IPS-18a (cell line): ENCODE measurements around the gene CA12.
A peak's percentile ranks its signal among the peaks of the same experiment; 100 is the strongest.

ENCODE experiments used
- H3K27ac ChIP-seq: one replicate; pipeline ENCODE4 v1.5.1; 2013; ENCODE audit warnings: low read length
- H3K27me3 ChIP-seq: one replicate; pipeline ENCODE4 v1.6.1; 2013; ENCODE audit warnings: mild to moderate bottlenecking, low read length; ENCODE audit not compliant: control insufficient read depth, insufficient read depth
- H3K36me3 ChIP-seq: one replicate; pipeline ENCODE4 v1.6.1; 2013; ENCODE audit warnings: low read depth, low read length; ENCODE audit not compliant: control insufficient read depth
- H3K4me1 ChIP-seq: one replicate; pipeline ENCODE4 v1.6.1; 2013; ENCODE audit warnings: low read depth, low read length; ENCODE audit not compliant: control insufficient read depth
- H3K4me3 ChIP-seq: one replicate; pipeline ENCODE4 v1.5.1; 2013; ENCODE audit warnings: low read length
- H3K9ac ChIP-seq: one replicate; pipeline ENCODE4 v1.6.1; 2013; ENCODE audit warnings: mild to moderate bottlenecking, low read length, moderate library complexity
- H3K9me3 ChIP-seq: one replicate; pipeline ENCODE4 v1.6.1; 2013; ENCODE audit warnings: low read depth, low read length; ENCODE audit not compliant: control insufficient read depth

Gene CA12

DNA sequence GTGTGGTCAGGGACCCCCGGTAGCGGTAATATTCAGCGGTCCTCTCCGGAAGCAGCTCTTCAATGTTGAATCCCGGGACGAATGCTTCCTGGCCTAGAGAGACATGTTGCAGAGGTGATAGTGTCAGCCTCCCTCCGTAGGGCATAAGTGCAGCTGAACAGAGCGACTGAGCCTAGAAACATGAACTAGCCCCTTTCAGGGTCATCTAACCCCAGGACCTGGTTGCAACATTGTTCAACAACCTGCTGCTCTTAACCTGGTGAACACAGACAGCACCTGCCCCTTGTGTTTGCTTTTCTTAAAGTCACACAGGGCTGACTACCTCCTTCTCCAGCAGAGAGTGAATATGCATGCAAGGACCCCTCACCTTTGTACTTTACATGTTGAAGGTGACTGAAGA lies 41.3 kb downstream of the CA12 start:
- Histone ChIP-seq H3K9me3 (no peaks in the 10 kb centered on the region), H3K27ac (no peak overlapping the region), H3K9ac (no peak overlapping the region), H3K27me3 (no peaks in the 10 kb centered on the region), H3K4me3 (peak overlapping the region; percentile 1), H3K36me3 (no peaks in the 10 kb centered on the region), H3K4me1 (peaks cover 30% of the 10 kb centered on the region)

DNA sequence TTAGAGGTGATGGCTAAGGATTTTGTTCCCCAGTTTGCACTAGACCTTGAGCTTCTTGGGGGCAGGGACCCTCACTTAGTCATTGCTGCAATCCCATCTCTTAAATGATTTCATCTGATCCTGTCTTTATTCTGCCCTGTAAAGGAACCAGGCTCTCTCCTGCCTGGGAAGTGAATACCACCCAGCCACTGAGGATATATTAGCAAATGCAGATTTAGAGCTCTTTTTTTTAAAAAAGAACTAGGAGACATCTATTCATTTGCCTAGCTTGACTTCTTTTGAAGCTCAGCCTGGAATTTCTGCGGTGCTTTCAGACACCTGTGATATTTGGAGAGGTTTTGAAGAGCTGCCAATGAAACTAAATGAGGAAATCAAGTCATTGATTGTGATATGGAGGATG lies 41.8 kb downstream of the CA12 start:
- Histone ChIP-seq H3K9ac (no peak overlapping the region), H3K36me3 (no peaks in the 10 kb centered on the region), H3K9me3 (no peaks in the 10 kb centered on the region), H3K27me3 (no peaks in the 10 kb centered on the region), H3K4me3 (peak overlapping the region; percentile 1), H3K27ac (no peak overlapping the region), H3K4me1 (peaks cover 30% of the 10 kb centered on the region)

DNA sequence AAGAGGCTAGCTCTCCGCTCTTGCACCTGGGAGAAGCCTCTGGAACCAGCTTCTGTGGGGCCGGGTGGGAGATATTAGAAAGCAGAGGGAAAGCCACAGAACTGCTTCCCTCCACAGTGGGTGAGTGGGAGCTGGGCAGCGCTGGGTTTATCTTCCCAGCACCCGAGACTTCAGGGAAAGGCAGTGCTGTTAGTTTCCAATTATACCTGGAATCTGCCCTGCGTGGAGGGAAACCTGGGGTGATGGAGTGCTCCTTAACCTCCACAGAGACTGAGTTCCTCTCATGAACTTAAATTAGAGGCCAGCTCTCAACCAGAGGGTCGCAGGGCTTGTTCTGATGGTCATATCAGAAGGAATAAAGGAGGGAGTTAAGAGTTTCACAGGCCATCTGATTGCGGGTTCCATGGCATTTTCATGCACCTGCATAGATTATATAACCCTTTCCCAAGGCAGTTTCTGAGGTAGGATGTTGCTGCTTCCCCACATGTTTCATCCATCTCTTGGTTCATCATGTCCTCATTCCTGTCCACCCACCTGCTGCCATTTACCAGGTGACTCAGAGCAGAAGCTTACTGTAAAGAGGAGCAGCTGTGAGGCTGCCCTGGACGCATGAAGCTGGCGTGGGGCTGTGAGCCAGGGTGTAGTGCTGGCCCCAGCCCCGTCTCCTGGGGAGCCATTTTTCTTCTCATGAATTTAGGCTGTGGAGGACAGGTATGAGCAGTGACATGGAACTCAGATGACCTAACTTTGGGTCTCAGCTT lies 42.5 kb downstream of the CA12 start:
- Histone ChIP-seq H3K9ac (no peak overlapping the region), H3K4me3 (no peak overlapping the region), H3K9me3 (no peaks in the 10 kb centered on the region), H3K27me3 (no peaks in the 10 kb centered on the region), H3K36me3 (no peaks in the 10 kb centered on the region), H3K4me1 (peaks cover 30% of the 10 kb centered on the region), H3K27ac (no peak overlapping the region)

DNA sequence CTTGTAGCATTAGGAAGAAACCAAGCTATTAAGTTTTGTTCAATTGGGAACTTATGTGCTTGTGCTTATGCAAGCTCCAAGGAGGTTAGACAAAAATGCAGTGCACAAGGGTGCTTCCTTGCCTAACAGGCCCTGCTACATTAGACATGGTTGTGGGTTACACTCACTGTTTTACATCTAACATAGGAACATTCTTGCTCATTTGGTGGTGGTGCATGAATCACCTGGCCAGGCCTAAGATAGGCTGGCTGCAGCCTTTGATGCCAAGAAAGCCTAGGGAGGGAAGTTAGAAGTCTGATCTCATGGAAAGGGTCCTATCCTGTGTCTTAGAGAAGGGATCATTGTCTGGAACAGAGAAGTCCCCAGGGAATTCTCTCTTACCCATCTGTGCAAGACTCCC lies 43.5 kb downstream of the CA12 start:
- Histone ChIP-seq H3K4me1 (peaks cover 30% of the 10 kb centered on the region), H3K27me3 (no peaks in the 10 kb centered on the region), H3K9me3 (no peaks in the 10 kb centered on the region), H3K27ac (no peak overlapping the region), H3K4me3 (no peak overlapping the region), H3K36me3 (no peaks in the 10 kb centered on the region), H3K9ac (no peak overlapping the region)

DNA sequence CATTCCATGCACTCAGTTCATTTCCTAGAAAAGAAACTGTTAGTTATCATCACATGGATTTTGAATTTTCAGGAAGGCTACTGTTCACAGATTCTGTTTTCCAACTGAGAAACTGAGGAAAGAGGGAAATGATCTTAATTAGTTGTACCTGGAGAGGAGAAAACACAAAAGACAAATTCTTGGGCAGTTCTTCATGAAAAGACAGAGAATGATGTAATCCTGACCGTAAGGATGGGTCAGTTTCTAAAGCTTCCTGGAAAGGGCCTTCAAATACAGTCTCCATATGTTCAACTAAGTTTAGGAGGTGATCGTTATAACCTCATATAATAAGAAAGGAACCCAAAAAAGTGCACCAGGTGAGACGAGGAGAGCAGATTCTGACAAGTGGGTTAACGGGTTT lies 44.6 kb downstream of the CA12 start:
- Histone ChIP-seq H3K27ac (no peak overlapping the region), H3K36me3 (no peaks in the 10 kb centered on the region), H3K9ac (no peak overlapping the region), H3K4me3 (no peak overlapping the region), H3K4me1 (peaks cover 30% of the 10 kb centered on the region), H3K27me3 (no peaks in the 10 kb centered on the region), H3K9me3 (no peaks in the 10 kb centered on the region)

DNA sequence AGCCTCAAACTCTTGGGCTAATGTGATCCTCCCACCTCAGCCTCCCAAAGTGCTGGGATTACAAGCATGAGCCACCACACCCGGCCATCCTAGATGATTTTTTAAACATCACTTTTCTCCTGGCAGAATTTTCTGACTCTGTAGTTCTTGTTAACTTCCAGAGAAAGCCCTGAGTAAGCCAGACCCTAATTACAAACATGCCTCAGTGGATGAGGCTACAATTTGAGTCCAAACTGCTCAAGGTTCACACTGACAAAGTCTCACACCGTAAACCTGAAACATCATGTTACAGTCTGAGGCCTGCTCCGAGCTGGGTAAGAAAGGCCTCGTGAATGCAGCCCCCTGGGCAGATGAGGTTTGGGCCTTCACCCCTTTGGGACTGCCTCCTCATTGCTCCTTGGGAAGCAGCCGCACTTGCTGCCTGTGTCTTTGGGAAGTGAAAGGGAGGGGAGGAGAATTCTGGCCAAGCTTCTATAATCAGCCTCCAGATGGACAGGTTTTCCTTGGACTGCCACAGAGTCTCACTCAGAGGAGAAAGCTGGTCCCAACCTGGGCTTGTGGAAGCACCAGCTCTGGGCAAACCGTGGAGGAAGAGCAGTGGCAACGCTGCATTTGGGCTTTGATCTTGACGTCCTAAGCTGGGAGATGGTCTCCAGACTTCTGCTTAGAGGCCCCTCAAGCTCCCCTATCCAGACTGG lies 46.0 kb downstream of the CA12 start:
- H3K4me3 ChIP-seq, result no peak overlapping the region
- H3K27ac ChIP-seq, result no peak overlapping the region
- H3K36me3 ChIP-seq, result no peaks in the 10 kb centered on the region
- H3K27me3 ChIP-seq, result no peaks in the 10 kb centered on the region
- no peak overlapping the region for H3K9ac ChIP-seq
- H3K9me3 ChIP-seq, result no peaks in the 10 kb centered on the region
- H3K4me1 ChIP-seq, result peaks cover 21% of the 10 kb centered on the region

DNA sequence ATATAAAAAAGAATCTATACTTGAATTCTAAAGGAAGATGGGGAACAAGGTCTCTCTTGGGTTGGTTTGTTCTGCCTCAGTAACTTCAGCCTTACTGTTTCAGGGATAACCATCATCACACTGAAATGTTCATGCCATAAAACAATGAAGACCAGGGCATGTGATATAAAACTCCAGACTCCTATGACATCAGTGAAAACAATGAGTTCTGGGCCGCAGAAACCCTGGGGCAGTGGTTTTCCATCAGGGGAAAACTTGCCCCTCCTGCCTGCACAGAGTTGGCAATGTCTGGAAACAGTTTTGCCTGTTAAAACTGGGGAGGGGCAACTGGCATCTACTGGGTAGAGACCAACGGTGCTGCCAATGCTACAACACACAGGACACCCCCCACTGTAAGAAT lies 46.8 kb downstream of the CA12 start:
- Histone ChIP-seq H3K9ac (no peak overlapping the region), H3K4me3 (no peak overlapping the region), H3K27ac (no peak overlapping the region), H3K9me3 (no peaks in the 10 kb centered on the region), H3K36me3 (no peaks in the 10 kb centered on the region), H3K4me1 (peaks cover 12% of the 10 kb centered on the region), H3K27me3 (no peaks in the 10 kb centered on the region)

DNA sequence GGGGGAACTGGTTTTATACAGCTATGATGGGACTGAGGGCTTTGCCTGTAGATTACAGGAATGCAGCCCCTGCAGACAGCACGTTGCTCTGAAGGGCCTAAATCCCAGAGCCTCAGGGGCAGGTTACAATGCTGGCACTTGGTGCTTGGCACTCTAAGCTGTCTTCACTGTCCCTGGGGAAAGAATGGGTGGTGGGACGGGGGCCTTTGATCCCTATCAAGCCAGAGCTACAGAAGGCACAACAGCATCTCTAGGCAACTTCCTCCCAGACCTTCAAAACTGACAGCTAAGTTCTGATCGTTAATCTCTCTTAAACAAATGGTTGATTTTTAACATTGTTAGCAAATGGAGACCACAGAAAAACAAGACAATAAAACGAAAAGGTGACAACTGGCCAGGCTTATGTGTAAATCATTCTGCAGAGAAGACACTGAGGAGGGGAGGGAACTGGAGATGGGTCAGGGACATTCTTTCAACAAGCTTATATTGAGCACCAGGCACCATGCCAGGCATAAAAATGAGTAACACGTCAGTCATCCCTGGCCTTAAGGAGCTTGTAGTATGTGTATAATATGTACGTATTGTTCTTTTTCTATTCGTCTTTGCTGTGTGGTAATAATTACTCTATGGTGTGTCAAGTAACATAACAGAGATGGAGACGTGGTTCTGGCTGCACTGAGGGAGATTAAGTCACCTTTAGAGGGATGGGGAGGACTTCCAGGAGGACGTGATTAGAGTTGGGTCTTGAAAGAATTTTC lies 49.1 kb downstream of the CA12 start:
- no peaks in the 10 kb centered on the region for H3K9me3 ChIP-seq
- H3K27ac ChIP-seq, result no peak overlapping the region

DNA sequence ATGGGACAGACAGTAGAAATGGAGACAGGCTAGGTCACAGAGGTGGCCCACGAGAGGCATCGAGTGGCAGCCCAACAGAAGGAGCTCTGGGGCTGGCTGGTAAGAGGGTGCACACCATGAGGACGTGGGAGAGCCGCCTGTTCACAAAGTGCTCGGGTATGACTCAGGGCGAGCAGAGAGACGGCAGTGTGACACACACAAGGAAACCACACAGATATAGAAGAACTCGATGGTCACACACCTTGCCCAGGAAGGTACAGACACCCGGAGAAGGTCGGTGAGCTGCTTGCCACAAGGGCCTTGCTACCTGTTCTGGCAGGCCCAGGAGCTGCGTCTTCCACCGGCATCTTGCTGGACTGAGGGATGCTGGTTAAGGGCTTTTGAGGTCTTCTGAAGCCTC lies 50.2 kb downstream of the CA12 start:
- Histone ChIP-seq H3K36me3 (no peaks in the 10 kb centered on the region), H3K9ac (no peak overlapping the region), H3K4me3 (no peak overlapping the region), H3K27ac (no peak overlapping the region), H3K27me3 (no peaks in the 10 kb centered on the region), H3K4me1 (no peaks in the 10 kb centered on the region), H3K9me3 (no peaks in the 10 kb centered on the region)

More for the DNA sequence above, 49.1 kb downstream of the CA12 start:
- no peaks in the 10 kb centered on the region for H3K27me3 ChIP-seq
- H3K4me1 ChIP-seq, result no peaks in the 10 kb centered on the region
- H3K9ac ChIP-seq, result no peak overlapping the region
- H3K36me3 ChIP-seq, result no peaks in the 10 kb centered on the region
- no peak overlapping the region for H3K4me3 ChIP-seq

DNA sequence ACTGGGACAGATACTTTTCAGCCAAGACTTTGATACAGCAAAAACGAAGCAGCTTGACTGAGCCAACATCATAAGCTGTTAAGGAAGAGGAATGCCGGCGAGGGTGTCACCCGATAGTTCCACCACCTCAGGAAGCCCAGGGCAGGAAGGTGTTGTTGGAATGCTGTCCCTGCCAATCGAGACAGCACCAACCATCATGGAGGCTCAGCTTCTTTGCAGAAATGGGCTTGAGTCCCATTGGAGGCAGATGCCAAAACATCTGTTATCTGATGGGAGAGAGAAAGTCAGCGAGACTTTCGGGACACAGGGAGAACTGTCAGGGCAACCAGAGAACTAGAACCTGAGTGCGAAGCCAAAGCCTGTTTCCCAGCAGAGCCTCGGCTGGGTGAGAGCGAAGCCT lies 50.7 kb downstream of the CA12 start:
- H3K4me1 ChIP-seq, result no peaks in the 10 kb centered on the region
- no peaks in the 10 kb centered on the region for H3K27me3 ChIP-seq
- no peaks in the 10 kb centered on the region for H3K36me3 ChIP-seq
- H3K4me3 ChIP-seq, result no peak overlapping the region
- no peak overlapping the region for H3K27ac ChIP-seq
- H3K9ac ChIP-seq, result no peak overlapping the region
- H3K9me3 ChIP-seq, result no peaks in the 10 kb centered on the region

DNA sequence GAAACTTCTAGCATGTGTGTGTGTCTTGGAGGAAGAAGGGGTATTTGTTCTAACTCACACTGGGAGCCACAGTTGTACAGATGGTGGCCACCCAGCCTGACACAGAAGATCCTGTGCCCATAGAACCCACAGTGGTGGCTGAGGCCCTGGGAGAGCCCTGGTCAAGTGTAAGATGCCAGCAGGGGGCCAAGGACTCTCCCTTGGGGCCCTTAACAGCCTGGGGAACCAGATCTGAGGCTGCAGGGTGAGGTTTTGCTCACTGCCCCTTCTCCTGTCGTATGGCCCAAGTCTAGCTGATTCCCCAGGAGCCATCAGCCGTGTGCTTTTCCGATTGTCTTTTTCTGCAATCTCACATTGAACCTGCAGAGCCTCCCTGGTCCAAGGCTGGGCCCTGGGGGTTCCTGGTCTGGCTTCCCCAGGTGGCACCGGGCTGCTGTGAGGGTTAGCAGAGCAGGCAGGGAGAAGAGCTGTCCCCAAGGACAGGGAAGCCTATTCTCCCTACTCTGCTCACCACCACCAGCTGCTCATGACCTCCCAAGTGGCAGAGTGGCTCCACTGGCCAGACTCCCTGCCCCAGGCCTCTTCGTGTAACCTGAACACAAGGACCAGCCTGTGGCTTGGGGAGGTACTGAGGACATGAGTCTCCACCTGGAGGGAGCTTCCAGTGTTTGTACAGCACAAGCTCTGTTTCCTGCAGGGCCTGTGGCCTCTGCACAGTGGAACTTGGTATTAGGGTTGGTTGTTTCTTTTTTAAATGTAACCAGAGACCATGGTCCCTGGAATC lies 51.9 kb downstream of the CA12 start:
- H3K4me3 ChIP-seq, result no peak overlapping the region
- H3K4me1 ChIP-seq, result no peaks in the 10 kb centered on the region
- H3K36me3 ChIP-seq, result no peaks in the 10 kb centered on the region
- H3K27me3 ChIP-seq, result no peaks in the 10 kb centered on the region
- no peaks in the 10 kb centered on the region for H3K9me3 ChIP-seq
- H3K27ac ChIP-seq, result no peak overlapping the region
- no peak overlapping the region for H3K9ac ChIP-seq
